ENCODE data around the gene MAFG. TPM values are rescaled to one million over a fixed set of nuclear protein-coding genes. Genes with fewer than 3 reads are reported as not detected.

Gene MAFG
- total RNA-seq, 2 experiments from 2014 or later: 20.2 to 23.8 TPM

GRCh38 chr17:81904600-81905423 lies 22.7 kb downstream of the MAFG start:
- Mint-ChIP-seq H3K4me1 (peaks cover 4% of the 10 kb centered on the region), H3K36me3 (peaks cover 9% of the 10 kb centered on the region), H3K4me3 (no peak overlapping the region), H3K27me3 (peaks cover 10% of the 10 kb centered on the region), H3K27ac (no peak overlapping the region), H3K9me3 (ENCODE audit: low read depth) (no peaks in the 10 kb centered on the region)
- DNase-seq (no peak), ATAC-seq (no peak)
- CTCF ChIA-PET: no interaction called here

GRCh38 chr17:81903896-81904599 lies 23.5 kb downstream of the MAFG start:
- H3K4me3 Mint-ChIP-seq: no peak overlapping the region
- H3K27me3 Mint-ChIP-seq: peaks cover 10% of the 10 kb centered on the region
- H3K36me3 Mint-ChIP-seq: peaks cover 10% of the 10 kb centered on the region
- DNase-seq: no peak
- H3K27ac Mint-ChIP-seq: no peak overlapping the region
- H3K4me1 Mint-ChIP-seq: peaks cover 4% of the 10 kb centered on the region
- H3K9me3 Mint-ChIP-seq (ENCODE audit: low read depth): no peaks in the 10 kb centered on the region
- CTCF ChIA-PET: no interaction called here
- no peak for ATAC-seq

GRCh38 chr17:81903415-81903831 lies 24.1 kb downstream of the MAFG start:
- no peak overlapping the region for H3K27ac Mint-ChIP-seq
- H3K4me1 Mint-ChIP-seq: peaks cover 4% of the 10 kb centered on the region
- H3K9me3 Mint-ChIP-seq (ENCODE audit: low read depth): no peaks in the 10 kb centered on the region
- peaks cover 10% of the 10 kb centered on the region for H3K27me3 Mint-ChIP-seq
- CTCF ChIA-PET: interaction anchor here (1.4 kb wide), 1 partner anchor 11 kb away, joined by 5 read pairs; the partner anchor contains the start of gene ANAPC11
- no peak overlapping the region for H3K4me3 Mint-ChIP-seq
- H3K36me3 Mint-ChIP-seq: peaks cover 10% of the 10 kb centered on the region
- DNase-seq (no peak), ATAC-seq (no peak)

GRCh38 chr17:81902653-81903414 lies 24.7 kb downstream of the MAFG start:
- H3K4me1 Mint-ChIP-seq: peaks cover 4% of the 10 kb centered on the region
- H3K4me3 Mint-ChIP-seq: no peak overlapping the region
- H3K27me3 Mint-ChIP-seq: peaks cover 10% of the 10 kb centered on the region
- no peaks in the 10 kb centered on the region for H3K9me3 Mint-ChIP-seq (ENCODE audit: low read depth)
- ATAC-seq: peak; percentile 43
- CTCF ChIA-PET: interaction anchor here (1.4 kb wide), 1 partner anchor 11 kb away, joined by 5 read pairs; the partner anchor contains the start of gene ANAPC11
- H3K36me3 Mint-ChIP-seq: peaks cover 10% of the 10 kb centered on the region
- H3K27ac Mint-ChIP-seq: no peak overlapping the region
- DNase-seq: no peak

GRCh38 chr17:81902023-81902652 lies 25.4 kb downstream of the MAFG start, which contains the start of gene NPB:
NPB (plus strand) TSS chr17:81902238; CDS start chr17:81902278, 40 bp downstream.
- Mint-ChIP-seq H3K27me3 (peaks cover 10% of the 10 kb centered on the region), H3K9me3 (ENCODE audit: low read depth) (no peaks in the 10 kb centered on the region), H3K4me3 (no peak within 1 kb of the TSS), H3K36me3 (peaks cover 10% of the 10 kb centered on the region), H3K4me1 (peaks cover 4% of the 10 kb centered on the region), H3K27ac (no peak within 1 kb of the TSS)
- DNase-seq: no peak
- CTCF ChIA-PET: interaction anchor here (1.4 kb wide), 1 partner anchor 10 kb away, joined by 5 read pairs; the partner anchor contains the start of gene ANAPC11
- peak; percentile 59 for ATAC-seq

- peaks cover 10% of the 10 kb centered on the region for H3K27me3 Mint-ChIP-seq
- peak; percentile 11 for ATAC-seq
Measured at GRCh38 chr17:81901167-81902022, 26.1 kb downstream of the MAFG start.

GRCh38 chr17:81900181-81900820 lies 27.2 kb downstream of the MAFG start:
- peaks cover 13% of the 10 kb centered on the region for H3K36me3 Mint-ChIP-seq
- no peak for ATAC-seq
- CTCF ChIA-PET: no interaction called here
- H3K27ac Mint-ChIP-seq: no peak overlapping the region
- H3K4me3 Mint-ChIP-seq: no peak overlapping the region
- no peak for DNase-seq
- H3K4me1 Mint-ChIP-seq: peaks cover 4% of the 10 kb centered on the region
- no peaks in the 10 kb centered on the region for H3K9me3 Mint-ChIP-seq (ENCODE audit: low read depth)
- peaks cover 10% of the 10 kb centered on the region for H3K27me3 Mint-ChIP-seq

More at GRCh38 chr17:81901167-81902022, 26.1 kb downstream of the MAFG start:
- DNase-seq: no peak
- Mint-ChIP-seq H3K27ac (no peak overlapping the region), H3K36me3 (peaks cover 10% of the 10 kb centered on the region), H3K4me1 (peaks cover 4% of the 10 kb centered on the region), H3K4me3 (no peak overlapping the region), H3K9me3 (ENCODE audit: low read depth) (no peaks in the 10 kb centered on the region)
- CTCF ChIA-PET: no interaction called here

GRCh38 chr17:81899514-81900166 lies 27.9 kb downstream of the MAFG start:
- CTCF ChIA-PET: no interaction called here
- no peak overlapping the region for H3K4me3 Mint-ChIP-seq
- no peaks in the 10 kb centered on the region for H3K9me3 Mint-ChIP-seq (ENCODE audit: low read depth)
- no peak for ATAC-seq
- H3K4me1 Mint-ChIP-seq: peaks cover 4% of the 10 kb centered on the region
- no peak overlapping the region for H3K27ac Mint-ChIP-seq
- H3K27me3 Mint-ChIP-seq: peaks cover 10% of the 10 kb centered on the region
- no peak for DNase-seq
- peaks cover 14% of the 10 kb centered on the region for H3K36me3 Mint-ChIP-seq

- CTCF ChIA-PET: no interaction called here
- no peak overlapping the region for H3K27ac Mint-ChIP-seq
- H3K9me3 Mint-ChIP-seq (ENCODE audit: low read depth): no peaks in the 10 kb centered on the region
- DNase-seq: no peak
- H3K36me3 Mint-ChIP-seq: peaks cover 16% of the 10 kb centered on the region
- peaks cover 4% of the 10 kb centered on the region for H3K4me1 Mint-ChIP-seq
- H3K4me3 Mint-ChIP-seq: no peak overlapping the region
- peaks cover 10% of the 10 kb centered on the region for H3K27me3 Mint-ChIP-seq
- ATAC-seq: no peak
Measured at GRCh38 chr17:81898885-81899284, 28.6 kb downstream of the MAFG start.

GRCh38 chr17:81898029-81898866 lies 29.3 kb downstream of the MAFG start:
- Mint-ChIP-seq H3K9me3 (ENCODE audit: low read depth) (no peaks in the 10 kb centered on the region), H3K27me3 (peaks cover 10% of the 10 kb centered on the region), H3K4me3 (no peak overlapping the region), H3K27ac (no peak overlapping the region), H3K36me3 (peaks cover 17% of the 10 kb centered on the region), H3K4me1 (peaks cover 7% of the 10 kb centered on the region)
- CTCF ChIA-PET: interaction anchor here (1.1 kb wide), 1 partner anchor 11 kb away, joined by 3 read pairs; no protein-coding TSS in a partner anchor
- DNase-seq (no peak), ATAC-seq (no peak)

GRCh38 chr17:81895400-81895799 lies 32.1 kb downstream of the MAFG start:
- Mint-ChIP-seq H3K4me1 (peaks cover 11% of the 10 kb centered on the region), H3K36me3 (peaks cover 19% of the 10 kb centered on the region), H3K9me3 (ENCODE audit: low read depth) (no peaks in the 10 kb centered on the region), H3K27me3 (no peaks in the 10 kb centered on the region), H3K4me3 (no peak overlapping the region), H3K27ac (no peak overlapping the region)
- CTCF ChIA-PET: no interaction called here
- no peak for ATAC-seq
- no peak for DNase-seq
